Forelimb muscle (tissue), 1 donor: ENCODE data around the gene RAB19. TPM values are rescaled to one million over a fixed set of nuclear protein-coding genes. Genes with fewer than 3 reads are reported as not detected.
"Not testable (repeated sequence)": the region's sequence is repeated elsewhere in the genome, so short reads cannot be mapped to it uniquely, and the experiment has no call there.

Experiments used
- DNase-seq: peaks from one replicate; pipeline ENCODE4 v3.0.0-alpha.2; 2013; ENCODE audit warnings: low read depth
- polyA plus RNA-seq: library from polyadenylated mRNA; unstranded; fragments of 120-200 nt; gene quantifications from one replicate; pipeline ENCODE4 v1.2.1, GENCODE V29; 2013; ENCODE audit not compliant: insufficient read length

The RAB19 gene
- polyA plus RNA-seq, 1 donor, result not detected

DNA sequence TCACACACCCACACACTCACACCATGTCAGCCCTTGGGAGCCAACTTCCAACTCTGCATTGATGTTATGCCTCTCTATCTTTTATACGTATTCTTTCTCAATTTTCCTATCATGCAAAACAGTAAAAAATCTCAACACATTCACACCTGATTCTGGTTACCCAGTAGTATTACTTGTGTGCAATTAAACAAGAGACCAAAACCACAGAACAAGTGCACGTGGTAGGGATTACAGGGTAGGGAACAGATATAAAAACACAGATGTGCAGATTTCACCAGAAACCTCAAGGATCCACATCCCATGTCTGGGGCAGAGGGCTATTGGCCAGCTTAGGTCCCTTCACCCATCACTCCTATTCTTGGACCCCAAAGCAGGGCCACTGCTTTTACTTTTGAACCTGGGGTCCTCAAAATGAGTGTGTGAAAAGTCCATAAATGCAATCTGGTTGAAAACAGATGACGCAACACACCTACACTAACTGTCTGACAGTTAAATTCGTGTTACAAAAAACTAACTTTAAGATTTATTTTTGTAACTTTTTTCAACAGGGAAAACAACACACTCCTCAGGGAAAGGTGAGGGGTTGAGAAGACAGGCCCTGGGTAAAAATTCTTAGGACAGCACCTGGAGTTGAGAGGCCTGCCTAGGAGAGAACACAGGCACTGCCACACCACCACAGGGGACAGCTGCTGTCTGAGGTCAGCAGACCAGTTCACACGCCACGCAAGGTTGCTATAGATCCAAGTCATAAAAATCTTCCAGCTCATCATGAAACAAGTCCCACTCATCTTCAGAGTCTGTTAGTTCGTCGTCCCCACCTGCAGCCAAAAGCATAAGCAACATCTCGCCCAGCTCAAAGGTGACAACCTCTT lies 50.2 kb downstream of the RAB19 start:
- DNase-seq, result not testable (repeated sequence)

DNA sequence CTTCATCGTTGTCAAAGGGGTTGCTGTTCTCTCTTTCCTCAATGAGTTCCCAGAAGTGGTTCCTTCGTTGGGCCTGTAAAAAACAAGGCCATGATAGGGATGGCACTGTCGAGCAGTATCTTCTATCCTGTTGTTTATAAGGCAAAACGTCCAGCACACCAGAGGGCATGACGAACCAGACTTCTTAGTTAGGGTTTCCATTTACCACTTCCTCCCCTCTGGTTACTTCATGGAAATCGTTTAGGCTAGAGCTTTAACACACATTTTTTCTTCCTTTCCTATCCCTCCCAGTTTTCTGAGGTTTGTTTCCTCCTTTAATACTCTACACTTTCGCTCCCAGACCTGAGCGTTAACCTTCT lies 50.8 kb downstream of the RAB19 start:
- no peak for DNase-seq

DNA sequence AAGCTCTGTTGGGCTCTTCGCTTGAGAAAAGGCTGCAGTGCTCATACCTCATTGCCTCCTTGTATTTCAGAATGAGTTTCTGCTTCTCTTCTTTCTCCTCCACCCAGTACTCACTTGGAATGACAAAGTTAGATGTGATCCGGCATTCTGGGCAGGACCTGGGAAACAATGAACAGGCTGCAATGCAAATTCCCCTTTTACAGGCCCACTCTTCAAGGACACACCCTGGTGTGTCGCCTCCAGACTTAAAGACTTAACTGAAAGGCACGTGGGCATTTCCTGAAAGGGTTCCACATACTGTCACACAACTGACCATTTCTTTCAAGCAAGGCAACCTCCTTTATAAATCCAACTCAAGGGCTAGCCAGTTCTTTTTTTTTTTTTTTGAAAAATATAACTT lies 51.9 kb downstream of the RAB19 start:
- no peak for DNase-seq

DNA sequence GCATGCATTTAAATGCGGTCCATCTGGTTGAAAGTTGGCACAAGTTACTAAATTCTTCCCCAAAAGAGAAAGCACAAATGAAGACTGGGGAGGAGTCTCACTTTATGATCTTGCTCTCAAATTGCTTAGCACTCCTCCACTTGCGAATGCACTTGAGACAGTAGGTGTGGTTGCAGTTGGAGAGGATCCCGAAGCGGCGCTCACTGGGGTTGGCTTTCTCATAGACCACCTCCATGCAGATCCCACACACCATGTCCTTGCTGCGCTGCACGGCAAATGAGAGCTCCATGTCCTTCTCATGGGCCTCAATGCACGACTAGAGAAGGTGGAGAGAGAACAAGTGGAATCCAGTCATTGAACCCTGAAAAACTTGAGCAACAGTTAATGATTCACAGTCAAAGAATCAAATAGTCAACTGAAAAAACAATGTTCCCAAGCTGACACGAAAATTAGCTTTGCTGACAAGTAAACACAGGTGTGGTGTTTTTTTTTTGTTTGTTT lies 52.7 kb downstream of the RAB19 start:
- no peak for DNase-seq

DNA sequence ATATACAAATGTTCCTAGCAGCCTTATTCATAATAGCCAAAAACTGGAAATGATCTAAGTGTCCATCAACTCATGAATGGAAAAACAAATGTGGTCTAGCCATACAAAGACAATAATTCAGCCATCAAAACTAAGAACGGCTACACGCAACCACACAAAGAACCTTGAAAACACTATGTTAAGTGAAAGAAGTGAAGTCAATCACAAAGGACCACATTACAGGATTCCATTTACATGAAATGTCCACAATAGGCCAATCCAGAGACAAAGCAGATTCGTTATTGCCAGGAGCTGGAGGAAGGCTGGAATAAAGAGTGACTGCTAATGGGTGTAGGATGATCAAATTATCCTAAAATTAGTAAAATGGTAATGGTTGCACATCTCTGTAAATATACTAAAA lies 54.3 kb downstream of the RAB19 start:
- DNase-seq, result no peak

DNA sequence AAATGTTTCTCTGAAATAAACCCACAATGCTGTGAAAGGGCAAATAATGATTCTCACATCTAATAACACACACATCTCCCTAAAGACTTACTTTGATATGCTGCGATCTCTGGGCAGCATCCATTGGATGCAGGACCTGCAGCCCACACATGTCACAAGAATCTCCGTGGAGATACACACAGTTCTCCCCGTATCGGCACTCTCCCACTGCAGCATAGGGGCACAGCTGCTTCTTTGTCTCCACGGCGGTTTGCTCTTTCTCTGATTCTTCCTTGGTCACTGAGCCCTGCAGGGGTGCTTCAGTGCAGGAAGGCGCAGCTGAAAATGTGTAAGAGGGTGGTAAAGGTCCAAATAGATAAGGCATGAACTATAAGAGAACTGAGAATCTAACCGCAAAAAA lies 55.1 kb downstream of the RAB19 start:
- DNase-seq, result no peak

DNA sequence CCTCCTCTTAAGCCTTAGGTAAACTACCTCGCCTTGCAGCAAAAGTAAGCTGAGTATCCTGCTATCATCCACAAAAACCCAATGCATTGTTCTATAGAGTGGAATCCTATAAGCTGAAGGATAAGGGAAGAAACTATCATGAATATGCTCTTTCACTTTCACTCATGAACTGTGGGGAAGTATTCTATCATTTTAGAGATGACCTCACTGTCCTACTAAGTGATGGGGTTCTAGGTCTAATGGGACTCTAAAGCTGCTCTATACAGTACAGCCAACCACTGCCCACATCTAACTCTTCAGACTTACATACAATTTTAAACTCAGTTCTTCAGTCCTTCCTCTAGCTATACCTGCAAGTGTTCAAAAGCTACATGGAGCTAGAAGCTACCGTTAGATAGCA lies 59.3 kb downstream of the RAB19 start:
- DNase-seq, result no peak

DNA sequence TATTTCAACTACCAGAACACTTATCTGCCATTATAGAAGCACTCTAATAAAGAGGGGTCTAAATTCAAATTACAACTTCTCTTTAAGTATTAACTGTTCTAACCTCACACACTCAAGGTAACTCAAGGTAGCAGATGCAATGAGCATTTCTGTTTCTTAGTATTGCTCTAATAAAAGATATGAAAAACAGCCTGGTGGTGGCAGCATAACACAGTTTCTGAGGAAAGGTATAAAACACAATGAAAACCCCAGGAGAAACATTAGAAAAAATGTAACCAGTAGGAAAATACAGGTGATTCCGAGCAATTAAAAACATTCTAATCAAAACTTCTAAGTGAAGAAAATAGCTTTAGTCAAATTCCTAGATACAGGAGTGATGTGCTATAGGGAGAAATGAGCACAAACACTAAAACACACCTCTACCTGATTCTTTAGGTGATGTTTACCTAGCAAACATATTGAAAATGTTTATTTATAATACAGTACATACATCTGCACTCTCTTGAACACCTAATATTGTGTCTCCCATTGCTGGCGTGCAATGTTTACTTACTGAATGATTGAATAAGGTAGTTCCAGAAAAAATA lies 72.0 kb downstream of the RAB19 start:
- no peak for DNase-seq

DNA sequence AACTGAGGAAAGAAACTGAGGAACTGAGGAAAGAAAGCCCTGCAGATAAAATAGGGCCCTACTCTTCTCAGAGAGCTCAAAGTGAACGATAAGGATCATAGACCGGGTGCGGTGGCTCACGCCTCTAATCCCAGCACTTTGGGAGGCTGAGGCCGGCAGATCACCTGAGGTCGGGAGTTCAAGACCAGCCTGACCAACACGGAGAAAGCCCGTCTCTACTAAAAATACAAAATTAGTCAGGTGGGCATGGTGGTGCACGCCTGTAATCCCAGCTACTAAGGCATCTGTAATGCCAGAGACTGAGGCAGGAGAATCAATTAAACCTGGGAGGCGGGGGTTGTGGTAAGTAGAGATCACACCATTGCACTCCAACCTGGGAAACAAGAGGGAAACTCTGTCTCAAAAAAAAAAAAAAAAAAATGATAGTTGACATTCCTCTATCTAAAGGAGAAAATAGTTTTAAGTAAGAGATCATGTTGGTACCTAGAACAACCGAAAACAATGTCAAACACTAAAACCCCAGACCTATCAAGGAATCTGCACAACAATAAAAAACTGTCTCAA lies 72.9 kb downstream of the RAB19 start:
- DNase-seq, result no peak

Other genes with a start within 250 kb of the RAB19 start
- 8.4 TPM for gene KDM7A, start 227.1 kb upstream of the RAB19 start, polyA plus RNA-seq
- 26.4 TPM for gene SLC37A3, start 5.5 kb upstream of the RAB19 start, polyA plus RNA-seq
- gene MKRN1, start 75.4 kb downstream of the RAB19 start, polyA plus RNA-seq, result 83.4 TPM
- 41.9 TPM for gene DENND2A, start 236.8 kb downstream of the RAB19 start, polyA plus RNA-seq